ENCODE measurements around the gene AP1M1. TPM values are rescaled to one million over a fixed set of nuclear protein-coding genes. Genes with fewer than 3 reads are reported as not detected.

The AP1M1 gene
- total RNA-seq, 6 experiments from 2014 or later = 83.1 to 97.6 (median 93.3) TPM

- H3K4me1 Mint-ChIP-seq (ENCODE audit: low read depth) = peaks cover 11% of the 10 kb centered on the region; the same call in 1 of the 2 replicates
- H3K27ac Mint-ChIP-seq = no peak overlapping the region
- no peak for TF ChIP-seq CTCF (IDR thresholded peaks at IDR 0.05)
- peaks cover 61% of the 10 kb centered on the region for H3K36me3 Mint-ChIP-seq (ENCODE audit: low read depth)
- peaks cover 8% of the 10 kb centered on the region for H3K9me3 Mint-ChIP-seq
- no peak for DNase-seq
- H3K4me3 Mint-ChIP-seq = no peak overlapping the region
- peaks cover 2% of the 10 kb centered on the region for H3K27me3 Mint-ChIP-seq (ENCODE audit: insufficient read depth)
Observed at GRCh38 chr19:16208847-16209665, 11.3 kb downstream of the AP1M1 start.

DNA sequence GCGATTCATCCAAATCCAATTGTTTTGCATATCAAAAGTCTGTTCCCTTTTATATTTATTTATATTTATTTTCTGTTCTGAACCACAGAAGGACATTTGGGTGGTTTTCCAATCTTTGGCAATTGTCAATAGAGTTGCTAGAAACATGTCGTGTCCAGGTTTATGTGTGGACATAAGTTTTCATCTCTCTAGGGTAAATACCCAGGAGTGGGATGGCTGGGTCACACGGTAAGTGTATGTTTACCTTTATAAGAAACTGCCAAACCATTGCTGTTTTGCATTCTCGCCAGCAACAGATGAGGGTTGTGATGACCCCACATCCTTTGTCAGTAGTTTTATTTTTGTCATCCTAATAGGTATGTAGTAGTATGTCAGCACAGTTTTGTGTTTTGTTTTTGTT, 12.5 kb downstream of the AP1M1 start:
- no peak for DNase-seq
- Mint-ChIP-seq H3K4me1 (ENCODE audit: low read depth) (peaks cover 11% of the 10 kb centered on the region; the same call in 1 of the 2 replicates), H3K27me3 (ENCODE audit: insufficient read depth) (peaks cover 2% of the 10 kb centered on the region), H3K4me3 (no peak overlapping the region), H3K9me3 (peaks cover 8% of the 10 kb centered on the region), H3K27ac (no peak overlapping the region), H3K36me3 (ENCODE audit: low read depth) (peaks cover 61% of the 10 kb centered on the region)
- TF ChIP-seq CTCF (IDR thresholded peaks at IDR 0.05) = no peak

DNA sequence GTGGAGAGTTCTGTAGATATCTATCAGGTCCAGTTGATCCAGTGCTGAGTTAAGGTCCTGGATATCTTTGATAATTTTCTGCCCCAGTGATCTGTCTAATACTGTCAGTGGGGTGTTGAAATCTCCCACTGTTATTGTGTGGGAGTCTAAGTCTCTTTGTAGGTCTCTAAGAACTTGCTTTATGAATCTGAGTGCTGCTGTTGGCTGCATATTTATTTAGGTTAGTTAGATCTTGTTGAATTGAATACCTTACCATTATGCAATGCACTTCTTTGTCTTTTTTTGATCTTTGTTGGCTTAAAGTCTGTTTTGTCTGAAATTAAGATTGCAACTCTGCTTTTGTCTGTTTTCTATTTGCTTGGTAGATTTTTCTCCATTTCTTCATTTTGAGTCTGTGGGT, 15.4 kb downstream of the AP1M1 start:
- peaks cover 11% of the 10 kb centered on the region; the same call in 1 of the 2 replicates for H3K4me1 Mint-ChIP-seq (ENCODE audit: low read depth)
- DNase-seq = no peak
- peaks cover 8% of the 10 kb centered on the region for H3K9me3 Mint-ChIP-seq
- H3K4me3 Mint-ChIP-seq = no peak overlapping the region
- no peak for TF ChIP-seq CTCF (IDR thresholded peaks at IDR 0.05)
- peaks cover 78% of the 10 kb centered on the region for H3K36me3 Mint-ChIP-seq (ENCODE audit: low read depth)
- H3K27me3 Mint-ChIP-seq (ENCODE audit: insufficient read depth) = peaks cover 2% of the 10 kb centered on the region
- no peak overlapping the region; the same call in 1 of the 2 replicates for H3K27ac Mint-ChIP-seq

DNA sequence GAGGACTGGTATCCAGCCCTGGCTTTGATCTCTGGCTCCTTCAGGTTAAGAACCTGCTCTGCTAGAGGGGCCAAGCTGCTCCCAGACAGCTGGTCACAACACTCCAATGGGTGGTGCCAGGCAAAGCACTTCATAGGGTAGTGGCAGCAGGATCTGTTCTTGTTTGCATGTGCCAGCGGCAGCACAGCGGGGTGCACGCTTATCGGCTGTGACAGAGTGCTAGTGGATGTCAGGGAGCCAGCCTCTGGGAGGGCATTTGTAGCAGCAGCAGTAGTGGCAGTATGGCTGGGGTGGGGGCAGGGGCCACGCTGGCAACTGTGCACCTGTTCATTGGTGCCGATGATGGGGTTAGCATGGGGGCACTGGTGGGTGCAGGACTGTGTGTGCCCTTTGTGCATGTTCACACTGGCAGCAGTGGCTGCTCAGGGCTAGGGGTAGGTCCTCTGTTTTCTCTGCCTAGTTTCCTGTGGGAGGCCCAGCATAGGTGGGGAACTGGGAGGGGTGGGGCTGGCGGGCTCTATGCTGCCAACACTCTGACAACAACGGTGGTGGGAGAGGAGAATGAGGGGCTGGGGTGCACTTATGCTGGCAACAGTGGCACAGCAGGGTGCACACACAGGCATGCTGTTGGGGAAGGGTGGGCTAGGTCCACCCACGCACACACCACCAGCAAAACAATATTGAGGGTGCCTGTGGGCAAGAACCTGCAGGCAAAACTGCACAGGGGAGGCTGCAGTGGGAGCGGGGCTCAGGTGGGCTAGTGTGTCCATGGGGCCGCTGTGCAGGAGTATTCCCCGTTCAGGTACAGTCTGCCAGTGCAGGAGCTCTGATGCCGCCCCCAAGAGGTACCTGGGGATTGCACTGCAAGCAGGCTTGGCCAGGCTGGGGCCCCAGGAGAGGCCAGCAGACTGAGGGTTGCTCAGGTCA, 19.3 kb downstream of the AP1M1 start:
- Mint-ChIP-seq H3K4me3 (no peak overlapping the region), H3K4me1 (ENCODE audit: low read depth) (peaks cover 11% of the 10 kb centered on the region; the same call in 1 of the 2 replicates), H3K27me3 (ENCODE audit: insufficient read depth) (peaks cover 3% of the 10 kb centered on the region; the same call in 1 of the 2 replicates), H3K9me3 (peaks cover 34% of the 10 kb centered on the region), H3K27ac (no peak overlapping the region), H3K36me3 (ENCODE audit: low read depth) (peaks cover 77% of the 10 kb centered on the region)
- TF ChIP-seq CTCF (IDR thresholded peaks at IDR 0.05) = no peak
- DNase-seq = no peak

GRCh38 chr19:16217716-16218451, 20.2 kb downstream of the AP1M1 start:
- H3K9me3 Mint-ChIP-seq = peaks cover 42% of the 10 kb centered on the region
- H3K4me3 Mint-ChIP-seq = no peak overlapping the region
- peaks cover 4% of the 10 kb centered on the region; the same call in 1 of the 2 replicates for H3K4me1 Mint-ChIP-seq (ENCODE audit: low read depth)
- peaks cover 77% of the 10 kb centered on the region for H3K36me3 Mint-ChIP-seq (ENCODE audit: low read depth)
- H3K27ac Mint-ChIP-seq = no peak overlapping the region
- H3K27me3 Mint-ChIP-seq (ENCODE audit: insufficient read depth) = peaks cover 3% of the 10 kb centered on the region; the same call in 1 of the 2 replicates
- DNase-seq = no peak
- no peak for TF ChIP-seq CTCF (IDR thresholded peaks at IDR 0.05)

Measured in HFFc6 (cell line).